GM10266 (cell line): ENCODE results near the gene CHST11.

Source experiments
- DNase-seq: peaks from one replicate; pipeline ENCODE4 v3.0.0; 2012; ENCODE audit errors: extremely low spot score
- CTCF ChIP-seq: IDR thresholded peaks from 2 replicates; pipeline ENCODE4 v1.5.1; 2012; ENCODE audit warnings: mild to moderate bottlenecking, low read depth; ENCODE audit not compliant: control insufficient read depth, insufficient read depth; ENCODE audit errors: missing control alignments

The CHST11 gene

GRCh38 chr12:104691721-104692556, 235.2 kb downstream of the CHST11 start:
- no peak for TF ChIP-seq CTCF

GRCh38 chr12:104692557-104693218, 235.9 kb downstream of the CHST11 start:
- no peak for TF ChIP-seq CTCF

More at GRCh38 chr12:104691721-104692556, 235.2 kb downstream of the CHST11 start:
- peak; percentile 25 for DNase-seq

GRCh38 chr12:104693493-104693892, 236.7 kb downstream of the CHST11 start:
- DNase-seq, result no peak

More at GRCh38 chr12:104692557-104693218, 235.9 kb downstream of the CHST11 start:
- DNase-seq, result no peak

GRCh38 chr12:104694161-104694560, 237.4 kb downstream of the CHST11 start:
- DNase-seq, result no peak
- TF ChIP-seq CTCF, result no peak

More at GRCh38 chr12:104693493-104693892, 236.7 kb downstream of the CHST11 start:
- TF ChIP-seq CTCF, result no peak

GRCh38 chr12:104694711-104695110, 238.0 kb downstream of the CHST11 start:
- no peak for TF ChIP-seq CTCF
- no peak for DNase-seq

- no peak for TF ChIP-seq CTCF
- DNase-seq, result peak; percentile 52
These were observed 238.9 kb downstream of the CHST11 start for GRCh38 chr12:104695453-104696148.

GRCh38 chr12:104697186-104697585, 240.4 kb downstream of the CHST11 start:
- no peak for TF ChIP-seq CTCF
- DNase-seq, result no peak
